Panc1 (cell line): ENCODE results near the gene NTM. TPM values are rescaled to one million over a fixed set of nuclear protein-coding genes. Genes with fewer than 3 reads are reported as not detected.

Experiments used
- ATAC-seq: fragments of 200-7000 bp; cut with Tn5 transposase; 2 replicates; pipeline ENCODE4 v1.9.1; 2020; ENCODE audit warnings: mild to moderate bottlenecking, moderate library complexity
- BruUV-seq: library from RNA; stranded (reverse); fragments of 400-500 nt; replicated peaks from 2 replicates; lab custom pipeline; 2021; lab: Mats Ljungman, UMichigan
- CTCF ChIA-PET: fragments of 300-600 bp; sonication (Branson Sonifier 250); formaldehyde crosslinking; loops from one replicate; lab custom pipeline; 2022; ENCODE audit warnings: antibody characterized with exemption; lab: Charles Lee
- POLR2A ChIA-PET: fragments of 300-600 bp; sonication (Branson Sonifier 250); formaldehyde crosslinking; loops from one replicate; lab custom pipeline; 2022; ENCODE audit warnings: antibody characterized with exemption; lab: Charles Lee
- DNase-seq: peaks from one replicate; pipeline ENCODE4 v3.0.0-alpha.2; 2010; ENCODE audit warnings: low read depth, low spot score
- H3K27ac ChIP-seq: 2 replicates; pipeline ENCODE4 v1.5.1; 2011; ENCODE audit warnings: mild to moderate bottlenecking, low read length, inconsistent platforms
- H3K27me3 ChIP-seq: fragments of 200-500 bp; sonication (Bioruptor generic); 2 replicates; pipeline ENCODE4 v1.6.0; 2014; ENCODE audit warnings: low read length, inconsistent platforms; ENCODE audit not compliant: control insufficient read depth, insufficient read depth
- H3K36me3 ChIP-seq: fragments of 200-500 bp; sonication (Bioruptor generic); 2 replicates; pipeline ENCODE4 v1.5.1; 2014; ENCODE audit warnings: inconsistent platforms, mild to moderate bottlenecking, low read length, moderate library complexity; ENCODE audit not compliant: control insufficient read depth, insufficient read depth
- H3K4me1 ChIP-seq: 2 replicates; pipeline ENCODE4 v1.5.1; 2011; ENCODE audit warnings: inconsistent platforms, mild to moderate bottlenecking, low read length, moderate library complexity; ENCODE audit not compliant: control insufficient read depth, insufficient read depth
- H3K4me3 ChIP-seq, 2 experiments: 2 replicates each; pipeline ENCODE4 v1.5.1; 2011 to 2012; ENCODE audit warnings: low read depth in 2 of 2, low read length in 2 of 2, mild to moderate bottlenecking in 2 of 2, inconsistent platforms in 1 of 2, moderate library complexity in 1 of 2
- H3K9me3 ChIP-seq: fragments of 200-500 bp; sonication (Bioruptor generic); 2 replicates; pipeline ENCODE4 v1.5.1; 2014; ENCODE audit warnings: low read depth, mild to moderate bottlenecking, inconsistent platforms, low read length, moderate library complexity; ENCODE audit not compliant: control insufficient read depth, insufficient read depth
- POLR2AphosphoS5 ChIP-seq: IDR thresholded peaks from 2 replicates; pipeline ENCODE4 v1.6.1; 2012; ENCODE audit warnings: mild to moderate bottlenecking, low read depth, low read length, moderate library complexity
- SIN3A ChIP-seq: IDR thresholded peaks from 2 replicates; pipeline ENCODE4 v1.6.1; 2012; ENCODE audit warnings: low read depth, mild to moderate bottlenecking, low read length, moderate library complexity, borderline replicate concordance; ENCODE audit not compliant: insufficient read depth
- TCF7L2 ChIP-seq: IDR thresholded peaks from 2 replicates; pipeline ENCODE4 v1.6.1; 2011; ENCODE audit warnings: mild to moderate bottlenecking, low read depth, low read length, inconsistent platforms
- in situ Hi-C: cut with HindIII; loops from 2 replicates; pipeline ENCODE4 v1.10.0; 2016; ENCODE audit warnings: low sequenced_read_pairs, low pct_unique_long_range_greater_than_20kb
- intact Hi-C: fragments of 100-400 bp; cut with micrococcal nuclease; formaldehyde crosslinking; loops from one replicate; pipeline ENCODE4 v1.10.0; 2022; ENCODE audit not compliant: unreplicated experiment
- total RNA-seq: library from RNA; stranded (reverse); gene quantifications from one replicate; pipeline ENCODE4 v1.2.1, GENCODE V29; 2021; ENCODE audit not compliant: unreplicated experiment
- TF ChIP-seq, protein P1 (sequence below), 2 experiments: IDR thresholded peaks; 2 replicates each; pipeline ENCODE4 v1.6.1; 2011 to 2012; ENCODE audit warnings: low read depth in 2 of 2, control low read depth in 1 of 2, low read length in 1 of 2, mild to moderate bottlenecking in 1 of 2, moderate library complexity in 1 of 2; ENCODE audit not compliant: insufficient read depth in 1 of 2
- TF ChIP-seq, protein P2 (sequence below): fragments of 450-650 bp; IDR thresholded peaks from 2 replicates; pipeline ENCODE4 v1.5.1; 2017; ENCODE audit warnings: mild to moderate bottlenecking

NTM gene
- total RNA-seq, 1 experiment from 2014 or later, result 0.10 TPM

DNA sequence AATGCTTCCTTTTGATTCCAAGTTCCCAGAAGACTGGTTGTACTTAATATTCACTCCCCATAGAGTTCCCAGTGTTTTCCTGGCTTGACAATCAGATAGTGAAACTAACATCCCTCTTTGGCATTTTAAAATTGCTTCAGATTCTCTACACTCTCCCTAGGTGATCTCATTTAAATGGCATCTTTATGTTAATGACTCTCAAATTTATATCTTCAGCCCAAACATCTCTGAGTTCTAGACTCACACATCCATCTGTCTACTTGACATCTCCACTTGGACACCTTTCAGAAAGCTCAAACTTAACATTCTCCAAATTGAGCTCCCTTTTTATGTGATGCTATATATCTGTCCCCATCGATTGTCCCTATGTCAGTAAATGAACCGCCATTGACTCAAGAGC is 232.0 kb downstream of the NTM start:
- DNase-seq, result no peak
- TF ChIP-seq TCF7L2, result no peak
- TF ChIP-seq, protein P1, sequence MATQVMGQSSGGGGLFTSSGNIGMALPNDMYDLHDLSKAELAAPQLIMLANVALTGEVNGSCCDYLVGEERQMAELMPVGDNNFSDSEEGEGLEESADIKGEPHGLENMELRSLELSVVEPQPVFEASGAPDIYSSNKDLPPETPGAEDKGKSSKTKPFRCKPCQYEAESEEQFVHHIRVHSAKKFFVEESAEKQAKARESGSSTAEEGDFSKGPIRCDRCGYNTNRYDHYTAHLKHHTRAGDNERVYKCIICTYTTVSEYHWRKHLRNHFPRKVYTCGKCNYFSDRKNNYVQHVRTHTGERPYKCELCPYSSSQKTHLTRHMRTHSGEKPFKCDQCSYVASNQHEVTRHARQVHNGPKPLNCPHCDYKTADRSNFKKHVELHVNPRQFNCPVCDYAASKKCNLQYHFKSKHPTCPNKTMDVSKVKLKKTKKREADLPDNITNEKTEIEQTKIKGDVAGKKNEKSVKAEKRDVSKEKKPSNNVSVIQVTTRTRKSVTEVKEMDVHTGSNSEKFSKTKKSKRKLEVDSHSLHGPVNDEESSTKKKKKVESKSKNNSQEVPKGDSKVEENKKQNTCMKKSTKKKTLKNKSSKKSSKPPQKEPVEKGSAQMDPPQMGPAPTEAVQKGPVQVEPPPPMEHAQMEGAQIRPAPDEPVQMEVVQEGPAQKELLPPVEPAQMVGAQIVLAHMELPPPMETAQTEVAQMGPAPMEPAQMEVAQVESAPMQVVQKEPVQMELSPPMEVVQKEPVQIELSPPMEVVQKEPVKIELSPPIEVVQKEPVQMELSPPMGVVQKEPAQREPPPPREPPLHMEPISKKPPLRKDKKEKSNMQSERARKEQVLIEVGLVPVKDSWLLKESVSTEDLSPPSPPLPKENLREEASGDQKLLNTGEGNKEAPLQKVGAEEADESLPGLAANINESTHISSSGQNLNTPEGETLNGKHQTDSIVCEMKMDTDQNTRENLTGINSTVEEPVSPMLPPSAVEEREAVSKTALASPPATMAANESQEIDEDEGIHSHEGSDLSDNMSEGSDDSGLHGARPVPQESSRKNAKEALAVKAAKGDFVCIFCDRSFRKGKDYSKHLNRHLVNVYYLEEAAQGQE (IDR thresholded peaks at IDR 0.05; ENCODE audit: insufficient read depth in 1 of 2, low read depth in 2 of 2, low read length in 1 of 2), result no peak
- POLR2A ChIA-PET, result no interaction called here
- no peak for ATAC-seq
- no peaks in the 10 kb centered on the region for H3K36me3 ChIP-seq
- H3K9me3 ChIP-seq, result no peaks in the 10 kb centered on the region
- CTCF ChIA-PET, result no interaction called here
- H3K4me3 ChIP-seq, result no peak overlapping the region
- no TSS peak for BruUV-seq
- intact Hi-C loops (no loop called here), in situ Hi-C loops (no loop called here)
- 0 out of 2 replicates have a peak, but pooled peaks cover 4% of the 10 kb centered on the region for H3K27me3 ChIP-seq
- H3K27ac ChIP-seq, result no peak overlapping the region
- H3K4me1 ChIP-seq, result no peaks in the 10 kb centered on the region

DNA sequence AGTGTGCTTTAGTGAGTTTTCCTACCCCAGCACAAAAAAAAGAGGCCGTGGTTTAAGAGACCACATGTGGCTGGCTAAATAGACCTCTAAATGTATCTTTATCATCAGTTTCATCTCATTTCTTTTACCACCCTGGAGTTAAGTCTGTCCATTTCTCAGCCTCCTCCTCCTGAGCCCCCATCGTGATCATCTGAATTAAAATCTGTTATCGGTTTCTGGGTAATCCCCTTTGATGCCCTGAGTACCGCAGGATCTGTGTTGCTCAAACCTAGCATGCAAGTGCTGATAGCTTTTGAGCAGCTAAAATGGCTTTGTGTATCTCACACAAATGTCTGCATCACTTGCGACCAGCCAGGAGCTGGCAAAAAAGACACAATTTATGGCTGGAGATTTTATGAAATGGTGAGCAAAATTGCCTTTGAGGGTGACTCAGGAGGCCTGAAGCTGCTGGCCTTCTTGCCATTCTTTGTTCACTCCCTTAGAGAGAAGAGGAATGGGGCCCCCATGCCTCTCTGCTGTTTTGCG is 236.5 kb downstream of the NTM start:
- intact Hi-C loops (no loop called here), in situ Hi-C loops (no loop called here)
- Histone ChIP-seq H3K27me3 (peaks cover 10% of the 10 kb centered on the region; the same call in 1 of the 2 replicates), H3K27ac (no peak overlapping the region), H3K4me3 (no peak overlapping the region), H3K36me3 (no peaks in the 10 kb centered on the region), H3K9me3 (no peaks in the 10 kb centered on the region), H3K4me1 (no peaks in the 10 kb centered on the region)
- BruUV-seq, result no TSS peak
- POLR2A ChIA-PET, result no interaction called here
- CTCF ChIA-PET, result no interaction called here
- ATAC-seq (no peak), DNase-seq (no peak)
- TF ChIP-seq TCF7L2 (no peak), POLR2AphosphoS5 (no peak), SIN3A (no peak)
- TF ChIP-seq, protein P1 (IDR thresholded peaks at IDR 0.05; ENCODE audit: insufficient read depth in 1 of 2, low read depth in 2 of 2, low read length in 1 of 2), result no peak
- TF ChIP-seq, protein P2, sequence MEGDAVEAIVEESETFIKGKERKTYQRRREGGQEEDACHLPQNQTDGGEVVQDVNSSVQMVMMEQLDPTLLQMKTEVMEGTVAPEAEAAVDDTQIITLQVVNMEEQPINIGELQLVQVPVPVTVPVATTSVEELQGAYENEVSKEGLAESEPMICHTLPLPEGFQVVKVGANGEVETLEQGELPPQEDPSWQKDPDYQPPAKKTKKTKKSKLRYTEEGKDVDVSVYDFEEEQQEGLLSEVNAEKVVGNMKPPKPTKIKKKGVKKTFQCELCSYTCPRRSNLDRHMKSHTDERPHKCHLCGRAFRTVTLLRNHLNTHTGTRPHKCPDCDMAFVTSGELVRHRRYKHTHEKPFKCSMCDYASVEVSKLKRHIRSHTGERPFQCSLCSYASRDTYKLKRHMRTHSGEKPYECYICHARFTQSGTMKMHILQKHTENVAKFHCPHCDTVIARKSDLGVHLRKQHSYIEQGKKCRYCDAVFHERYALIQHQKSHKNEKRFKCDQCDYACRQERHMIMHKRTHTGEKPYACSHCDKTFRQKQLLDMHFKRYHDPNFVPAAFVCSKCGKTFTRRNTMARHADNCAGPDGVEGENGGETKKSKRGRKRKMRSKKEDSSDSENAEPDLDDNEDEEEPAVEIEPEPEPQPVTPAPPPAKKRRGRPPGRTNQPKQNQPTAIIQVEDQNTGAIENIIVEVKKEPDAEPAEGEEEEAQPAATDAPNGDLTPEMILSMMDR, result no peak
